ENCODE results near the gene DSN1.

DSN1 gene

GRCh38 chr20:36754656-36755222, 18.8 kb downstream of the DSN1 start:
- DNase-seq (ENCODE audit: low read depth): peak; percentile 74

- no peak for DNase-seq (ENCODE audit: low read depth)
Observed at GRCh38 chr20:36752582-36752981, 21.0 kb downstream of the DSN1 start.

- peak; percentile 88 for DNase-seq (ENCODE audit: low read depth)
Observed at GRCh38 chr20:36745927-36746659, 27.5 kb downstream of the DSN1 start, which contains the start of gene NDRG3. Gene NDRG3 (minus strand): TSS chr20:36746090. CDS start chr20:36721735, 24,355 bp downstream.

GRCh38 chr20:36745234-36745926, 28.2 kb downstream of the DSN1 start:
- DNase-seq (ENCODE audit: low read depth): no peak

- no peak for DNase-seq (ENCODE audit: low read depth)
Observed at GRCh38 chr20:36744764-36745191, 28.8 kb downstream of the DSN1 start.

- DNase-seq (ENCODE audit: low read depth): peak; percentile 45
Observed at GRCh38 chr20:36744243-36744642, 29.3 kb downstream of the DSN1 start.

- no peak for DNase-seq (ENCODE audit: low read depth)
Observed at GRCh38 chr20:36742558-36742957, 31.0 kb downstream of the DSN1 start.

- DNase-seq (ENCODE audit: low read depth): no peak
Observed at GRCh38 chr20:36741072-36741471, 32.5 kb downstream of the DSN1 start.

GRCh38 chr20:36737183-36737499, 36.4 kb downstream of the DSN1 start:
- DNase-seq (ENCODE audit: low read depth): no peak

- DNase-seq (ENCODE audit: low read depth): no peak
Observed at GRCh38 chr20:36736451-36737182, 36.9 kb downstream of the DSN1 start.

- DNase-seq (ENCODE audit: low read depth): no peak
Observed at GRCh38 chr20:36732456-36732855, 41.1 kb downstream of the DSN1 start.

GRCh38 chr20:36728986-36729385, 44.6 kb downstream of the DSN1 start:
- peak; percentile 53 for DNase-seq (ENCODE audit: low read depth)

- DNase-seq (ENCODE audit: low read depth): no peak
Observed at GRCh38 chr20:36726168-36726567, 47.4 kb downstream of the DSN1 start.

- DNase-seq (ENCODE audit: low read depth): no peak
Observed at GRCh38 chr20:36720510-36720909, 53.1 kb downstream of the DSN1 start.

- DNase-seq (ENCODE audit: low read depth): peak; percentile 7
Observed at GRCh38 chr20:36717657-36718056, 55.9 kb downstream of the DSN1 start.

GRCh38 chr20:36717021-36717420, 56.5 kb downstream of the DSN1 start:
- no peak for DNase-seq (ENCODE audit: low read depth)

GRCh38 chr20:36712775-36713174, 60.8 kb downstream of the DSN1 start:
- DNase-seq (ENCODE audit: low read depth): no peak

GRCh38 chr20:36709126-36709525, 64.4 kb downstream of the DSN1 start:
- no peak for DNase-seq (ENCODE audit: low read depth)

- DNase-seq (ENCODE audit: low read depth): no peak
Observed at GRCh38 chr20:36703530-36703929, 70.0 kb downstream of the DSN1 start.

All from amniotic epithelial cell (primary cell).